ENCODE data around the gene GNAS-AS1. TPM values are rescaled to one million over a fixed set of nuclear protein-coding genes. Genes with fewer than 3 reads are reported as not detected.
"Not testable (repeated sequence)": the region's sequence is repeated elsewhere in the genome, so short reads cannot be mapped to it uniquely, and the experiment has no call there.

Gene GNAS-AS1
- total and polyA plus RNA-seq, 5 experiments from 2014 or later = 0.14 to 1.3 (median 1.3) TPM; not detected in 2

GRCh38 chr20:58840816-58841538, 9.7 kb downstream of the GNAS-AS1 start:
- Mint-ChIP-seq H3K4me1 (peaks cover 3 to 20% (median 5%) of the 10 kb centered on the region in 4 donors), H3K9me3 (no peaks in the 10 kb centered on the region), H3K27me3 (peaks cover 10 to 76% (median 42%) of the 10 kb centered on the region in 5 donors), H3K27ac (no peak overlapping the region), H3K4me3 (peak overlapping the region in 2 of 10 donors; percentile 14 to 68), H3K36me3 (peaks cover 0 to 3% (median 0%) of the 10 kb centered on the region in 3 donors)
- ATAC-seq = no peak
- no peak for DNase-seq
- POLR2A ChIA-PET = interaction anchor here (0.9 kb wide), 1 partner anchor 190 kb away, joined by 3 read pairs; the partner anchor contains the start of gene STX16

- peaks cover 0 to 3% (median 0%) of the 10 kb centered on the region in 3 donors for H3K36me3 Mint-ChIP-seq
- H3K27me3 Mint-ChIP-seq = peaks cover 6 to 76% (median 37%) of the 10 kb centered on the region in 5 donors
Measured at GRCh38 chr20:58839991-58840747, 10.5 kb downstream of the GNAS-AS1 start.

GRCh38 chr20:58839474-58839874, 11.2 kb downstream of the GNAS-AS1 start:
- Mint-ChIP-seq H3K9me3 (no peaks in the 10 kb centered on the region), H3K4me3 (peak overlapping the region in 9 of 10 donors; percentile 12 to 81 (median 52)), H3K36me3 (peaks cover 0 to 3% (median 0%) of the 10 kb centered on the region in 3 donors), H3K4me1 (peaks cover 0 to 20% (median 5%) of the 10 kb centered on the region in 4 donors), H3K27ac (no peak overlapping the region), H3K27me3 (peaks cover 6 to 78% (median 33%) of the 10 kb centered on the region in 5 donors)
- POLR2A ChIA-PET = interaction anchor here (1.1 kb wide), 1 partner anchor 191 kb away, joined by 3 read pairs; no protein-coding TSS in a partner anchor
- DNase-seq (peak in 8 of 10 donors; percentile 13 to 45 (median 31)), ATAC-seq (peak; percentile 77 to 86)

More at GRCh38 chr20:58839991-58840747, 10.5 kb downstream of the GNAS-AS1 start:
- Mint-ChIP-seq H3K9me3 (no peaks in the 10 kb centered on the region), H3K27ac (peak overlapping the region in 1 of 10 donors; percentile 86), H3K4me3 (peak overlapping the region in 8 of 10 donors; percentile 40 to 72 (median 54)), H3K4me1 (peaks cover 0 to 20% (median 5%) of the 10 kb centered on the region in 4 donors)
- ATAC-seq (peak in 1 of 2 donors; percentile 20), DNase-seq (no peak)
- POLR2A ChIA-PET = interaction anchor here (0.9 to 1.1 kb wide), 2 partner anchors 189 to 191 kb away, joined by 3 read pairs; partner anchors contain the start of gene STX16

- no peak for DNase-seq
- POLR2A ChIA-PET = interaction anchor here (0.6 kb wide), 1 partner anchor 178 kb away, joined by 4 read pairs; no protein-coding TSS in a partner anchor
- Mint-ChIP-seq H3K4me3 (no peak overlapping the region), H3K9me3 (no peaks in the 10 kb centered on the region), H3K4me1 (peaks cover 0 to 20% (median 5%) of the 10 kb centered on the region in 4 donors), H3K36me3 (peaks cover 0 to 3% (median 0%) of the 10 kb centered on the region in 3 donors), H3K27ac (no peak overlapping the region), H3K27me3 (peaks cover 9 to 78% (median 28%) of the 10 kb centered on the region in 5 donors)
- ATAC-seq = no peak
Measured at GRCh38 chr20:58838174-58838573, 12.5 kb downstream of the GNAS-AS1 start.

GRCh38 chr20:58837717-58838116, 13.0 kb downstream of the GNAS-AS1 start:
- Mint-ChIP-seq H3K4me3 (no peak overlapping the region), H3K36me3 (peaks cover 0 to 5% (median 0%) of the 10 kb centered on the region in 3 donors), H3K4me1 (peaks cover 0 to 20% (median 5%) of the 10 kb centered on the region in 4 donors), H3K27ac (peak overlapping the region in 1 of 10 donors; percentile 44), H3K27me3 (peaks cover 9 to 77% (median 27%) of the 10 kb centered on the region in 5 donors), H3K9me3 (no peaks in the 10 kb centered on the region)
- ATAC-seq (no peak), DNase-seq (no peak)
- POLR2A ChIA-PET = no interaction called here

DNA sequence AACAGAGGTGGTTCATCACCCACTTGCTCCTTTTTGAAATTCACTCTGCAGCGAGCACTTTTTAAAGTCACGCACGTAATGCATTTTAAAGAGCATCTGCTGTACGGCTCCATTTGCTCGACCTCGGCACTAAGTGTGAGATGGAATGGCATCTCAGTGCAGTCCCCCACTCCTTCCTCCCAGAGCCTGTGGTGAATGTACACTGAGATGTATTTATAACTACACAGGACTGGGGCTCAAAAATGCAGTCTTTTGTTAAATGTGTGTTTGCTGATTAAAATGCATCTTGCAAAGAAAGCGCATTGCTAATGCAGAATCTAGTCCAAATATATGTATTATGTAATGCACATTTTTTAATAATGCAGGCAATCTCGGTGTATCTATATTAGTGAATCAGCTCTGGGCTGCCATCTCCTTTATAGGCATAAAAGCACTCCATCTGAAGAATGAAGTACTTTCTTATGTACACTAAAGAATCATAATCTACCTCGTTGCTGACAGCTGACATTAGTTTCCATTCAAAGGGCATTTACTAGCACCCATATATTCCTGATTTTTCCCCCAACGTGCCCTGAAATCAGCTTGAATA, 14.0 kb downstream of the GNAS-AS1 start:
- H3K36me3 Mint-ChIP-seq = peaks cover 0 to 2% (median 0%) of the 10 kb centered on the region in 3 donors
- H3K27me3 Mint-ChIP-seq = peaks cover 3 to 67% (median 22%) of the 10 kb centered on the region in 5 donors
- POLR2A ChIA-PET = no interaction called here
- ATAC-seq (no peak), DNase-seq (no peak)
- no peak overlapping the region for H3K4me3 Mint-ChIP-seq
- H3K4me1 Mint-ChIP-seq = peaks cover 0 to 20% (median 5%) of the 10 kb centered on the region in 4 donors
- no peak overlapping the region for H3K27ac Mint-ChIP-seq
- no peaks in the 10 kb centered on the region for H3K9me3 Mint-ChIP-seq

GRCh38 chr20:58835231-58835630, 15.5 kb downstream of the GNAS-AS1 start:
- DNase-seq (no peak), ATAC-seq (no peak)
- H3K36me3 Mint-ChIP-seq = peaks cover 0 to 2% (median 0%) of the 10 kb centered on the region in 3 donors
- H3K27ac Mint-ChIP-seq = no peak overlapping the region
- H3K4me1 Mint-ChIP-seq = peaks cover 2 to 10% (median 4%) of the 10 kb centered on the region in 4 donors
- H3K27me3 Mint-ChIP-seq = peaks cover 3 to 52% (median 19%) of the 10 kb centered on the region in 5 donors
- H3K4me3 Mint-ChIP-seq = no peak overlapping the region
- H3K9me3 Mint-ChIP-seq = peaks cover 0 to 8% (median 0%) of the 10 kb centered on the region in 9 donors
- POLR2A ChIA-PET = no interaction called here

GRCh38 chr20:58833921-58834320, 16.8 kb downstream of the GNAS-AS1 start:
- ATAC-seq = no peak
- H3K4me3 Mint-ChIP-seq = no peak overlapping the region

DNA sequence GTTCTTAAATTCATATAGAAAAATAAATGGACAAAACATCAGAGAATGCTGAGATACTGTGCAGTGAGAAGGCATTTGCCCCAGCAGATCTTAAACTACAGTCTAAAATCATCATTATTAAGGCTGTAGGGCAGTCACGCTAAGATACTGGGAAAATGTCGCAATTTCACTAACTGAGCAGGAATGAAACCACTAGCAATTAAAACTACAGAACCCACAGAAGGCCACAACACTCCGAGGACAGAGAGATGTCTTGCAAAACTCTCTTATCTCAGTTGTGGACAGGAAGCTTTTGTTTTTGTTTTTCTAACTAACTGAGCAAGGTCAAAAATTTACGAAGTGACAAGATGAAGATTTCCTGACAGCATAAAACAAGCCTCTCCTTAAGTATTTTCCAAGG, 18.2 kb downstream of the GNAS-AS1 start:
- ATAC-seq = no peak
- Mint-ChIP-seq H3K36me3 (peaks cover 0 to 4% (median 2%) of the 10 kb centered on the region in 3 donors), H3K27me3 (peaks cover 3 to 43% (median 17%) of the 10 kb centered on the region in 5 donors), H3K27ac (no peak overlapping the region), H3K4me3 (no peak overlapping the region), H3K9me3 (peaks cover 0 to 19% (median 0%) of the 10 kb centered on the region in 9 donors), H3K4me1 (peaks cover 0 to 2% (median 0%) of the 10 kb centered on the region in 4 donors)
- no peak for DNase-seq
- POLR2A ChIA-PET = no interaction called here

More at GRCh38 chr20:58833921-58834320, 16.8 kb downstream of the GNAS-AS1 start:
- POLR2A ChIA-PET = no interaction called here
- Mint-ChIP-seq H3K9me3 (peaks cover 0 to 16% (median 0%) of the 10 kb centered on the region in 9 donors), H3K4me1 (peaks cover 0 to 3% (median 1%) of the 10 kb centered on the region in 4 donors), H3K27ac (no peak overlapping the region), H3K27me3 (peaks cover 3 to 43% (median 17%) of the 10 kb centered on the region in 5 donors), H3K36me3 (peaks cover 0 to 4% (median 2%) of the 10 kb centered on the region in 3 donors)
- DNase-seq = no peak

GRCh38 chr20:58829531-58829941, 21.2 kb downstream of the GNAS-AS1 start:
- Mint-ChIP-seq H3K27me3 (peaks cover 3 to 17% (median 14%) of the 10 kb centered on the region in 5 donors), H3K4me3 (no peak overlapping the region), H3K4me1 (peaks cover 0 to 2% (median 0%) of the 10 kb centered on the region in 4 donors), H3K27ac (no peak overlapping the region), H3K9me3 (peaks cover 0 to 19% (median 0%) of the 10 kb centered on the region in 9 donors), H3K36me3 (peaks cover 0 to 4% (median 2%) of the 10 kb centered on the region in 3 donors)
- DNase-seq (no peak), ATAC-seq (no peak)
- POLR2A ChIA-PET = no interaction called here

GRCh38 chr20:58828804-58829203, 21.9 kb downstream of the GNAS-AS1 start:
- DNase-seq, ATAC-seq, H3K4me1 Mint-ChIP-seq, H3K4me3 Mint-ChIP-seq, H3K27ac Mint-ChIP-seq, POLR2A ChIA-PET, H3K36me3 Mint-ChIP-seq: not testable (repeated sequence)
- H3K27me3 Mint-ChIP-seq = peaks cover 1 to 12% (median 10%) of the 10 kb centered on the region in 5 donors
- peaks cover 0 to 19% (median 0%) of the 10 kb centered on the region in 9 donors for H3K9me3 Mint-ChIP-seq

DNA sequence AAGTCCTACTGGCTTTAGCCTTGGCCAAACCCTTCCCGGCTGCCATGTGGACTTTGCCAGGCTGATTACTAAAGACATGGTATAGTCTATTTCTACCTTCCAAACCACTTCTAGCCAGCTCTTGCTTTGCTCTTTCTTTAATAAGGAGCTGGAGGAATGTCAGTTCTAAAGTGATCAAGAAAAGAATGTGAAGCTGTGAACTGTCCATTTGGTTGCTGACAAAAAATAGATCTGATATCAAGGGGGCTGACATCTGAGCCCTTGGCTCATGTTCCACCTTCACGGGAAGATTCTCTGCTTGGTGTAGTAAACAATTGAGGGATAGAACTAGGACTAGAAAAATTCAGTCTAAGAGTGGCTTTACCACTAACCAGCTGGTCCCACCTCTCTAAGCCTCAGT, 22.6 kb downstream of the GNAS-AS1 start:
- Mint-ChIP-seq H3K27me3 (peaks cover 0 to 7% (median 3%) of the 10 kb centered on the region in 5 donors), H3K4me3 (no peak overlapping the region), H3K9me3 (peaks cover 0 to 19% (median 0%) of the 10 kb centered on the region in 9 donors), H3K36me3 (peaks cover 0 to 4% (median 2%) of the 10 kb centered on the region in 3 donors), H3K27ac (no peak overlapping the region), H3K4me1 (peaks cover 0 to 2% (median 0%) of the 10 kb centered on the region in 4 donors)
- POLR2A ChIA-PET = no interaction called here
- DNase-seq = no peak
- ATAC-seq = no peak
